Measurements from ENCODE around the gene STEAP4.

DNA sequence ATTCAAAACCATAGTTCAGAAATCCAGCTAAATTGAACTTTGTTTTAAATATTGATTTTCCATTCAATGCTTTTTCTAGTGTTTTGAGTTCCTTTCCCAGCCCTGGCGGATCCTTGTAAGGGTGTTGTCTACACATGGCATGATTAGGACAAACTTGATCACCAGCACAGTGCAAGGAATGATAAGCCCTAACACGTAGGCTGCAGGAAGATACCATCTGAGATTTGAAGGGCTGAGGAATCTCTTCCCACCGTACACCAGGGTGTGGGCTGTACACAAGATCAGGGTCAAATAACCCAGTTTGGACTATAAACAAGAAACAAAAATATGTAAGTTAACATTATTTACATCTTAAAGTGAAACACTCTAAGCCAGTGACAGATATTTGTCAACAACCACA lies 27.4 kb downstream of the STEAP4 start:
- TF ChIP-seq, protein P1, sequence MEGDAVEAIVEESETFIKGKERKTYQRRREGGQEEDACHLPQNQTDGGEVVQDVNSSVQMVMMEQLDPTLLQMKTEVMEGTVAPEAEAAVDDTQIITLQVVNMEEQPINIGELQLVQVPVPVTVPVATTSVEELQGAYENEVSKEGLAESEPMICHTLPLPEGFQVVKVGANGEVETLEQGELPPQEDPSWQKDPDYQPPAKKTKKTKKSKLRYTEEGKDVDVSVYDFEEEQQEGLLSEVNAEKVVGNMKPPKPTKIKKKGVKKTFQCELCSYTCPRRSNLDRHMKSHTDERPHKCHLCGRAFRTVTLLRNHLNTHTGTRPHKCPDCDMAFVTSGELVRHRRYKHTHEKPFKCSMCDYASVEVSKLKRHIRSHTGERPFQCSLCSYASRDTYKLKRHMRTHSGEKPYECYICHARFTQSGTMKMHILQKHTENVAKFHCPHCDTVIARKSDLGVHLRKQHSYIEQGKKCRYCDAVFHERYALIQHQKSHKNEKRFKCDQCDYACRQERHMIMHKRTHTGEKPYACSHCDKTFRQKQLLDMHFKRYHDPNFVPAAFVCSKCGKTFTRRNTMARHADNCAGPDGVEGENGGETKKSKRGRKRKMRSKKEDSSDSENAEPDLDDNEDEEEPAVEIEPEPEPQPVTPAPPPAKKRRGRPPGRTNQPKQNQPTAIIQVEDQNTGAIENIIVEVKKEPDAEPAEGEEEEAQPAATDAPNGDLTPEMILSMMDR (IDR thresholded peaks at IDR 0.05): no peak
- no peak for TF ChIP-seq EZH2 (IDR thresholded peaks at IDR 0.05)
- TF ChIP-seq EZH2phosphoT487 (IDR thresholded peaks at IDR 0.05): no peak
